AG04450 (cell line): ENCODE measurements around the gene ZNF445. TPM values are rescaled to one million over a fixed set of nuclear protein-coding genes. Genes with fewer than 3 reads are reported as not detected.
"Not testable (repeated sequence)": the region's sequence is repeated elsewhere in the genome, so short reads cannot be mapped to it uniquely, and the experiment has no call there.

ENCODE experiments used
- CTCF ChIA-PET: fragments of 300-600, 350-600 bp; formaldehyde crosslinking; extraction: SDS; loops from one replicate; lab custom pipeline; 2022; ENCODE audit warnings: antibody characterized with exemption, inconsistent platforms; lab: Charles Lee
- POLR2A ChIA-PET: fragments of 350-600 bp; formaldehyde crosslinking; extraction: SDS; loops from one replicate; lab custom pipeline; 2021; ENCODE audit warnings: antibody characterized with exemption, inconsistent platforms; lab: Yijun Ruan, JAX
- DNase-seq: peaks from one replicate; pipeline ENCODE4 v3.0.0-alpha.2; 2011; ENCODE audit warnings: low read depth, low spot score
- H3K27ac ChIP-seq: one replicate; pipeline ENCODE4 v1.5.1; 2012; ENCODE audit warnings: low read depth, low read length, control low read depth
- H3K27me3 ChIP-seq: one replicate; pipeline ENCODE4 v1.6.0; 2012; ENCODE audit warnings: low read length; ENCODE audit not compliant: control insufficient read depth, insufficient read depth
- H3K4me3 ChIP-seq: 2 replicates; pipeline ENCODE4 v1.5.1; 2011; ENCODE audit warnings: mild to moderate bottlenecking, low read depth, low read length, control low read depth
- H3K9me3 ChIP-seq: 2 replicates; pipeline ENCODE4 v1.5.1; 2012; ENCODE audit warnings: low read length; ENCODE audit not compliant: control insufficient read depth, insufficient read depth
- polyA plus RNA-seq: library from polyadenylated mRNA; depleted of rRNA; stranded (reverse); fragments of >200 nt; gene quantifications from 2 replicates; pipeline ENCODE4 v1.2.3, GENCODE V29; 2011
- TF ChIP-seq, protein P1 (sequence below): IDR thresholded peaks from 2 replicates; pipeline ENCODE4 v1.5.1; 2011; ENCODE audit warnings: low read depth, low read length, control low read depth, inconsistent platforms

Gene ZNF445
- polyA plus RNA-seq, 1 experiment, result 4.7 TPM

DNA sequence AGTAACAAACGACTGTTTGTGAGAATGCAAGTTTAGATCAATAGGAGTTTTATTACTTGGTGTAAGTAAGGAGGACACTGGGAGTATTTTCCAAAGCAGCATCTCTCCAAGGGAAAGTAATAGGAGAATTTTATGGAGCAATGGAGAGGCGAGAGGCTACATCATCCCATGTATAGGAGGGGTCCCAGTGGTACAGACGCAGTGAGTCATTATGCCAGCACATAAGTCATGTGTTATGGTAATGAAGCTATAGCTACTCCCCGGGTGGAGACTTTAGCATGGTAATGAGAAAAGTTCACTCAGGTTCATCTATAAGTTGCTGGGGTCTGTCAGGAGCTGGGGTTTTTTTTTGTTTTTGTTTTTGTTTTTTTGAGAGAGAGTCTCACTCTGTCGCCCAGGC is 29.5 kb upstream of the ZNF445 start:
- no peak overlapping the region for H3K27ac ChIP-seq
- TF ChIP-seq, protein P1, sequence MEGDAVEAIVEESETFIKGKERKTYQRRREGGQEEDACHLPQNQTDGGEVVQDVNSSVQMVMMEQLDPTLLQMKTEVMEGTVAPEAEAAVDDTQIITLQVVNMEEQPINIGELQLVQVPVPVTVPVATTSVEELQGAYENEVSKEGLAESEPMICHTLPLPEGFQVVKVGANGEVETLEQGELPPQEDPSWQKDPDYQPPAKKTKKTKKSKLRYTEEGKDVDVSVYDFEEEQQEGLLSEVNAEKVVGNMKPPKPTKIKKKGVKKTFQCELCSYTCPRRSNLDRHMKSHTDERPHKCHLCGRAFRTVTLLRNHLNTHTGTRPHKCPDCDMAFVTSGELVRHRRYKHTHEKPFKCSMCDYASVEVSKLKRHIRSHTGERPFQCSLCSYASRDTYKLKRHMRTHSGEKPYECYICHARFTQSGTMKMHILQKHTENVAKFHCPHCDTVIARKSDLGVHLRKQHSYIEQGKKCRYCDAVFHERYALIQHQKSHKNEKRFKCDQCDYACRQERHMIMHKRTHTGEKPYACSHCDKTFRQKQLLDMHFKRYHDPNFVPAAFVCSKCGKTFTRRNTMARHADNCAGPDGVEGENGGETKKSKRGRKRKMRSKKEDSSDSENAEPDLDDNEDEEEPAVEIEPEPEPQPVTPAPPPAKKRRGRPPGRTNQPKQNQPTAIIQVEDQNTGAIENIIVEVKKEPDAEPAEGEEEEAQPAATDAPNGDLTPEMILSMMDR, result no peak
- H3K9me3 ChIP-seq, result peaks cover 18% of the 10 kb centered on the region
- no peak overlapping the region for H3K4me3 ChIP-seq
- ChIA-PET CTCF (interaction anchor here (0.7 kb wide), 1 partner anchor 280 kb away, joined by 3 read pairs; no protein-coding TSS in a partner anchor), POLR2A (no interaction called here)
- no peaks in the 10 kb centered on the region for H3K27me3 ChIP-seq
- DNase-seq, result no peak

DNA sequence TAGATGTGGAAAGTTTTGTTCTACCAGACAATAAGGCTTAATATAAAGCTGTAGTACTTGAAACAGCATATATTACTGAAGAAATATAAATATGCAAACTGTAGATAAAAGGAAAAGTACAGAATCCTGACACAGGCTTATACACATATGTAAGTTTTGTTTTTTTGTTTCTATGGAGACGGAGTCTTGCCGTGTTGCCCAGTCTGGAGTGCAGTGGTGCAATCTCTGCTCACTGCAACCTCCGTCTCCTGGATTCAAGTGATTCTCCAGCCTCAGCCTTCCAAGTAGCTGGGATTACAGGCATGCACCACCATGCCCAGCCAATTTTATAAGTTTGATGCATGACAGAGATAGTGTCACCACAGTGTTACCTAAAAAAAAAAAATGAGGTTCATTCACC is 29.1 kb upstream of the ZNF445 start:
- ChIA-PET POLR2A (no interaction called here), CTCF (interaction anchor here (0.7 kb wide), 1 partner anchor 280 kb away, joined by 3 read pairs; no protein-coding TSS in a partner anchor)
- no peak for DNase-seq

DNA sequence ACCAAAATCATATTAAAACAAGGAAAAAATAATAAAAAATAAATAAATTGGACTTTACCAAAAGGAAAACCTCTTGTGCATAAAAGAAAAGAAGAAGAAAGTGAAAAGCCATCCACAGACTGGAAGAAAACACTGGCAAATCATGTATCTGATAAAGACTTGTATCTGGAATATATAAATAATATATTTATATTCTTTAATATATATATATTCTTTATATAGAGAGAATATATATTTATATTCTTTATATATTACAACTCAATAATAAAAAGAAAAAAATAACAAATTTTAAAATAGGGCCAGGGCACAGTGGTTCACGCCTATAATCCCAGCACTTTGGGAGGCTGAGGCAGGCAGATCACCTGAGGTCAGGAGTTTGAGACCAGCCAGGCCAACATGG is 27.1 kb upstream of the ZNF445 start:
- TF ChIP-seq, protein P1, result no peak
- Histone ChIP-seq H3K27ac (no peak overlapping the region), H3K9me3 (peaks cover 36% of the 10 kb centered on the region), H3K4me3 (no peak overlapping the region), H3K27me3 (no peaks in the 10 kb centered on the region)
- ChIA-PET POLR2A (no interaction called here), CTCF (no interaction called here)
- no peak for DNase-seq

More for the DNA sequence above, 29.1 kb upstream of the ZNF445 start:
- H3K27ac ChIP-seq, result no peak overlapping the region
- no peaks in the 10 kb centered on the region for H3K27me3 ChIP-seq
- H3K4me3 ChIP-seq, result no peak overlapping the region
- peaks cover 22% of the 10 kb centered on the region for H3K9me3 ChIP-seq
- TF ChIP-seq, protein P1, result no peak

DNA sequence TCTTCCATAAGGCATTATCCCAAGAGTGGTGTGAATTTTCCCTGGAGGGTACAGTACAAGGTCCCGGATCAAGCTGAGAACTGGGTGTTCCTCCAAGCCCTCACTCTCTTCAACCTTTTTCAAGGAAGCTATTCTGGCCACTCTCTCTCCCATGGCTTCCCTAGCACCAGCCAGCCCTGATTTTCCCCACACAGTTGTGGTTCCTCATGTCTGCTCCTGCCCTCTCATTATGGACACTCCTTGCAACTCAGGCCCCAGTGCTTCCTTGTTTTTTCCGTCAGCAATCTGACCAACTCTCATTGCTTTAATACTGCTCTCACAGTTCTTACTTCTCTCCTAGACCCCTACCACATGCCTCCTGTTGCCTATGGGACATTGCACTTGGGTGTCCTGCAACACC is 25.7 kb upstream of the ZNF445 start:
- peaks cover 43% of the 10 kb centered on the region for H3K9me3 ChIP-seq
- H3K27ac ChIP-seq, H3K27me3 ChIP-seq, DNase-seq, CTCF ChIA-PET, H3K4me3 ChIP-seq, POLR2A ChIA-PET: not testable (repeated sequence)

DNA sequence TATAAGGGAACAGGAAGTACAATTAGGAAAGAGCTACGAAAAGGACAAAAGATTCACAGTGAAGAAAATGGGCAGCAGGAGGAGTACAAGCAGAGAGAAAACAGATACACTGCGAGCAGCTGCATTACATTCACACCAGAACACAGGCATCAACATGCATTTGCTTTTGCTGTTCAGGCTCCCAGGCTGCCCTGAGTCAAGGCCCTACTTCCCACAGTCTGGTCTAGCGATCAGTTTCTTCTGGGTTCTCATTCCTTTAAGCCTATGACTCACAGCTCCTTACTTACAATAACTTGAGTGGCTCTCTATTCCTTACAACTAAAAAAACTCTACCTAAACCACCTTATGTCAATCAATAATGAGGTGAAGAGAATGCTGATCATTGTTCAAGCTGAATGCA is 24.5 kb upstream of the ZNF445 start:
- POLR2A ChIA-PET, result no interaction called here
- Histone ChIP-seq H3K9me3 (peaks cover 54% of the 10 kb centered on the region), H3K27me3 (no peaks in the 10 kb centered on the region), H3K4me3 (no peak overlapping the region), H3K27ac (no peak overlapping the region)
- TF ChIP-seq, protein P1, result no peak
- CTCF ChIA-PET, result no interaction called here
- no peak for DNase-seq

DNA sequence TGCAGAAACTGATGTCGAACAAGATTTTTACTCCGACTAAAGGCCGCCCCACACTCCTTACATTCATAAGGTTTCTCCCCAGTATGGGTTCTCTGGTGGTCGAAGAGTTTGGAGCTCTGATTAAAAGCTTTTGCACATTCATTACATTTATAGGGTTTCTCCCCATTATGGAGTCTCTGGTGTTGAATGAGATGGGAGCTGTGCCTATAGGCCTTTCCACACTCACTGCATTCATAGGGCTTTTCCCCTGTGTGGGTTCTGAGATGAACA is 22.4 kb upstream of the ZNF445 start:
- DNase-seq, POLR2A ChIA-PET, CTCF ChIA-PET, H3K27ac ChIP-seq, H3K4me3 ChIP-seq, H3K27me3 ChIP-seq: not testable (repeated sequence)
- H3K9me3 ChIP-seq, result peaks cover 68% of the 10 kb centered on the region
